ENCODE measurements around the gene OAF. TPM values are rescaled to one million over a fixed set of nuclear protein-coding genes. Genes with fewer than 3 reads are reported as not detected.

OAF gene
- total and polyA plus RNA-seq, 8 donors, result 21.6 to 88.3 (median 45.6) TPM

- FAIRE-seq, result no peak
- peaks cover 0 to 4% (median 3%) of the 10 kb centered on the region in 3 donors for H3K4me1 ChIP-seq
- no peak for ATAC-seq
- intact Hi-C loops (cut with DNase I), result loop anchor here in 2 of 3 donors (5.0 to 10.0 kb wide), 2 partner anchors 49 to 51 kb away; no protein-coding TSS in a partner anchor
- H3K27ac ChIP-seq, result no peak overlapping the region
- whole genome bisulfite sequencing, 2 donors, result 76 to 81% methylated on average over 5 of the region's 5 CpGs
- TF ChIP-seq CTCF (IDR thresholded peaks at IDR 0.05), result no peak
- no peaks in the 10 kb centered on the region for H3K36me3 ChIP-seq
- no peaks in the 10 kb centered on the region for H3K9me3 ChIP-seq
- H3K27me3 ChIP-seq, result no peaks in the 10 kb centered on the region
- no peak for DNase-seq
- no peak overlapping the region for H3K4me3 ChIP-seq
These were observed 15.4 kb downstream of the OAF start for GRCh38 chr11:120226242-120226641.

- H3K36me3 ChIP-seq, result no peaks in the 10 kb centered on the region
- 78 to 87% methylated on average over 13 of the region's 13 CpGs for WGBS, 2 donors
- TF ChIP-seq CTCF (IDR thresholded peaks at IDR 0.05), result no peak
- no peaks in the 10 kb centered on the region for H3K9me3 ChIP-seq
- DNase-seq, result no peak
- no peak for ATAC-seq
- no peaks in the 10 kb centered on the region for H3K27me3 ChIP-seq
- H3K4me3 ChIP-seq, result no peak overlapping the region
- H3K27ac ChIP-seq, result no peak overlapping the region
- no peak for FAIRE-seq
- intact Hi-C loops (cut with DNase I), result loop anchor here in 2 of 3 donors (5.0 to 10.0 kb wide), 2 partner anchors 49 to 52 kb away; no protein-coding TSS in a partner anchor
- no peaks in the 10 kb centered on the region for H3K4me1 ChIP-seq
These were observed 15.9 kb downstream of the OAF start for GRCh38 chr11:120226714-120227113.

GRCh38 chr11:120227228-120227852 lies 16.5 kb downstream of the OAF start:
- ATAC-seq (no peak), FAIRE-seq (no peak), DNase-seq (no peak)
- Histone ChIP-seq H3K4me3 (no peak overlapping the region), H3K27ac (no peak overlapping the region), H3K27me3 (no peaks in the 10 kb centered on the region), H3K4me1 (no peaks in the 10 kb centered on the region), H3K36me3 (no peaks in the 10 kb centered on the region), H3K9me3 (no peaks in the 10 kb centered on the region)
- TF ChIP-seq CTCF (IDR thresholded peaks at IDR 0.05), result no peak
- 83 to 91% methylated on average over 5 of the region's 5 CpGs for WGBS, 2 donors
- intact Hi-C loops (cut with DNase I), result loop anchor here in 2 of 3 donors (5.0 to 10.0 kb wide), 2 partner anchors 50 to 53 kb away; no protein-coding TSS in a partner anchor

GRCh38 chr11:120228794-120229384 lies 18.1 kb downstream of the OAF start:
- Histone ChIP-seq H3K4me1 (no peaks in the 10 kb centered on the region), H3K4me3 (no peak overlapping the region), H3K36me3 (no peaks in the 10 kb centered on the region), H3K27me3 (no peaks in the 10 kb centered on the region), H3K27ac (no peak overlapping the region), H3K9me3 (no peaks in the 10 kb centered on the region)
- intact Hi-C loops (cut with DNase I), result loop anchor here (2.0 to 10.0 kb wide), 3 partner anchors 52 to 56 kb away; no protein-coding TSS in a partner anchor
- FAIRE-seq (no peak), DNase-seq (no peak), ATAC-seq (no peak)
- TF ChIP-seq CTCF (IDR thresholded peaks at IDR 0.05), result no peak
- WGBS, 2 donors, result 83 to 84% methylated on average over 11 to 16 of the region's 16 CpGs
